ENCODE data around the gene YJU2.
"Not testable (repeated sequence)": the region's sequence is repeated elsewhere in the genome, so short reads cannot be mapped to it uniquely, and the experiment has no call there.

Gene YJU2

DNA sequence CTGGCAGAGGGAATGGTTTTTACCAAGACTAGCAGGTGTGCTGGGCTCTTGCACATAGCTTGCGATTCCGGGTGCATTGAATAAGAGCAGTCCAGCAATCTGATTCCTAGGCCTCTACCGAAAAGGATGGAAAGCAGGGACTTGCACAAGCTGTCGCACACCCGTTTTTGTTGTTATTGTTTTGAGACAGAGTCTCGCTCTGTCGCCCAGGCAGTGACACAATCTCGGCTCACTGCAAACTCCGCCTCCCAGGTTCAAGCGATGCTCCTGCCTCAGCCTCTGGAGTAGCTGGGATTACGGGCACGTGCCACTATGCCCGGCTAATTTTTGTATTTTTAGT, 12.0 kb upstream of the YJU2 start:
- Histone ChIP-seq H3K4me3 (ENCODE audit: low read length) (no peak overlapping the region), H3K27ac (ENCODE audit: low read depth, low read length) (no peak overlapping the region), H3F3A (ENCODE audit: control insufficient read depth, insufficient read depth) (no peaks in the 10 kb centered on the region), H3K9me3 (ENCODE audit: control insufficient read depth, insufficient read depth, low read length) (no peaks in the 10 kb centered on the region), H3K36me3 (ENCODE audit: control insufficient read depth, low read length) (no peaks in the 10 kb centered on the region), H4K20me1 (ENCODE audit: control insufficient read depth, insufficient read depth, low read depth, low read length) (no peaks in the 10 kb centered on the region), H3K4me1 (ENCODE audit: control insufficient read depth, low read length) (no peaks in the 10 kb centered on the region; the same call in 1 of the 2 replicates), H3K27me3 (ENCODE audit: control insufficient read depth, low read length) (peaks cover 11% of the 10 kb centered on the region), H3K4me2 (ENCODE audit: low read length) (no peak overlapping the region), H3K79me2 (ENCODE audit: control insufficient read depth, low read length) (no peaks in the 10 kb centered on the region), H3K9me2 (replicated peaks; ENCODE audit: control insufficient read depth, low read length) (no peaks in the 10 kb centered on the region)
- no peak for TF ChIP-seq EZH2phosphoT487 (IDR thresholded peaks at IDR 0.05; ENCODE audit: borderline replicate concordance, low read length)
- TF ChIP-seq, protein P1, sequence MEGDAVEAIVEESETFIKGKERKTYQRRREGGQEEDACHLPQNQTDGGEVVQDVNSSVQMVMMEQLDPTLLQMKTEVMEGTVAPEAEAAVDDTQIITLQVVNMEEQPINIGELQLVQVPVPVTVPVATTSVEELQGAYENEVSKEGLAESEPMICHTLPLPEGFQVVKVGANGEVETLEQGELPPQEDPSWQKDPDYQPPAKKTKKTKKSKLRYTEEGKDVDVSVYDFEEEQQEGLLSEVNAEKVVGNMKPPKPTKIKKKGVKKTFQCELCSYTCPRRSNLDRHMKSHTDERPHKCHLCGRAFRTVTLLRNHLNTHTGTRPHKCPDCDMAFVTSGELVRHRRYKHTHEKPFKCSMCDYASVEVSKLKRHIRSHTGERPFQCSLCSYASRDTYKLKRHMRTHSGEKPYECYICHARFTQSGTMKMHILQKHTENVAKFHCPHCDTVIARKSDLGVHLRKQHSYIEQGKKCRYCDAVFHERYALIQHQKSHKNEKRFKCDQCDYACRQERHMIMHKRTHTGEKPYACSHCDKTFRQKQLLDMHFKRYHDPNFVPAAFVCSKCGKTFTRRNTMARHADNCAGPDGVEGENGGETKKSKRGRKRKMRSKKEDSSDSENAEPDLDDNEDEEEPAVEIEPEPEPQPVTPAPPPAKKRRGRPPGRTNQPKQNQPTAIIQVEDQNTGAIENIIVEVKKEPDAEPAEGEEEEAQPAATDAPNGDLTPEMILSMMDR (IDR thresholded peaks at IDR 0.05; ENCODE audit: low read depth, low read length, poor library complexity, severe bottlenecking): no peak

DNA sequence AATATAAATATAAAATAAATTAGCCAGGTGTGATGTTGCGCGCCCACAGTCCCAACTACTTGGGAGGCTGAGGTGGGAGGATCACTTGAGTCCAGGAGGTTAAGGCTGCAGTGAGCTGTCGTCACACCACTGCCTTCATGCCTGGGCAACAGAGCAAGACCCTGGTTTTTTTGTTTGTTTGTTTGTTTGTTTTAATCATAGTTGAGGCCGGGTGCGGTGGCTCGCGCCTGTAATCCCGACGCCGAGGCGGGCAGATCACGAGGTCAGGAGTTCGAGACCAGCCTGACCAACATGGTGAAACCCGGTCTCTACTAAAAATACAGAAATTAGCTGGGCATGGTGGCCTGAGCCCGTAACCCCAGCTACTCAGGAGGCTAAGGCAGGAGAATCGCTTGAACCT, 9.4 kb upstream of the YJU2 start:
- not testable (repeated sequence) for H3K79me2 ChIP-seq (ENCODE audit: control insufficient read depth, low read length); H3K4me2 ChIP-seq (ENCODE audit: low read length)

DNA sequence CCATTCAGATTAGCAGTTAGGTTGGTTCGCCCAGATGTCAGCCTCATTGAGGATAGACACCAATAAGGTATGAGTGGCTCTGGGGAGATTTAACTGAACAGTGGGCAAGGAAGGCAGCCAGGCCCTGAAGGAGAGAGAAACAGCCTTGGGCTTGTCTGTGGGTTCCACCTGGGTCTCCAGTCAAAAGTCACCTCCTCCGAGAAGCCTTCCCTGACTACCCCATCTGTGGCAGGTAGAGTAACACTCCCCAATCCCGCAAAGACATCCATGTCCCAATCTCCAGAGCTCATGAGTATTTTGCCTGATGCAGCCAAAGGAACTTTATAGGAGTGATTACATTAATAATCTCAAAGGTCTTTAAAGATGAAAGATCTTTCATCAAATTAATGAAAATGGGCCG, 8.0 kb upstream of the YJU2 start:
- Histone ChIP-seq H3K4me2 (ENCODE audit: low read length) (no peak overlapping the region), H3K4me3 (ENCODE audit: low read length) (no peak overlapping the region), H3K79me2 (ENCODE audit: control insufficient read depth, low read length) (no peaks in the 10 kb centered on the region), H3K36me3 (ENCODE audit: control insufficient read depth, low read length) (no peaks in the 10 kb centered on the region), H3K4me1 (ENCODE audit: control insufficient read depth, low read length) (peaks cover 21% of the 10 kb centered on the region), H3K27ac (ENCODE audit: low read depth, low read length) (no peak overlapping the region), H4K20me1 (ENCODE audit: control insufficient read depth, insufficient read depth, low read depth, low read length) (no peaks in the 10 kb centered on the region), H3K27me3 (ENCODE audit: control insufficient read depth, low read length) (no peaks in the 10 kb centered on the region), H3K9me3 (ENCODE audit: control insufficient read depth, insufficient read depth, low read length) (no peaks in the 10 kb centered on the region), H3F3A (ENCODE audit: control insufficient read depth, insufficient read depth) (peaks cover 5% of the 10 kb centered on the region; the same call in 1 of the 2 replicates), H3K9me2 (replicated peaks; ENCODE audit: control insufficient read depth, low read length) (no peaks in the 10 kb centered on the region)
- TF ChIP-seq, protein P1 (IDR thresholded peaks at IDR 0.05; ENCODE audit: low read depth, low read length, poor library complexity, severe bottlenecking): no peak
- TF ChIP-seq EZH2phosphoT487 (IDR thresholded peaks at IDR 0.05; ENCODE audit: borderline replicate concordance, low read length): no peak

More for the DNA sequence above, 9.4 kb upstream of the YJU2 start:
- not testable (repeated sequence) for H4K20me1 ChIP-seq (ENCODE audit: control insufficient read depth, insufficient read depth, low read depth, low read length); H3K9me3 ChIP-seq (ENCODE audit: control insufficient read depth, insufficient read depth, low read length); H3K27ac ChIP-seq (ENCODE audit: low read depth, low read length); H3F3A ChIP-seq (ENCODE audit: control insufficient read depth, insufficient read depth); H3K27me3 ChIP-seq (ENCODE audit: control insufficient read depth, low read length); H3K36me3 ChIP-seq (ENCODE audit: control insufficient read depth, low read length); H3K9me2 ChIP-seq (replicated peaks; ENCODE audit: control insufficient read depth, low read length); H3K4me3 ChIP-seq (ENCODE audit: low read length)
- H3K4me1 ChIP-seq (ENCODE audit: control insufficient read depth, low read length): peaks cover 12% of the 10 kb centered on the region

- Histone ChIP-seq H3K36me3 (ENCODE audit: control insufficient read depth, low read length) (no peaks in the 10 kb centered on the region), H3K27me3 (ENCODE audit: control insufficient read depth, low read length) (no peaks in the 10 kb centered on the region), H3K9me2 (replicated peaks; ENCODE audit: control insufficient read depth, low read length) (no peaks in the 10 kb centered on the region), H3K27ac (ENCODE audit: low read depth, low read length) (peak overlapping the region; percentile 55), H3K4me2 (ENCODE audit: low read length) (peak overlapping the region; percentile 56), H3K4me3 (ENCODE audit: low read length) (peak overlapping the region; percentile 35), H3K9me3 (ENCODE audit: control insufficient read depth, insufficient read depth, low read length) (no peaks in the 10 kb centered on the region), H3K79me2 (ENCODE audit: control insufficient read depth, low read length) (no peaks in the 10 kb centered on the region), H4K20me1 (ENCODE audit: control insufficient read depth, insufficient read depth, low read depth, low read length) (no peaks in the 10 kb centered on the region), H3F3A (ENCODE audit: control insufficient read depth, insufficient read depth) (peaks cover 5% of the 10 kb centered on the region; the same call in 1 of the 2 replicates), H3K4me1 (ENCODE audit: control insufficient read depth, low read length) (peaks cover 31% of the 10 kb centered on the region)
- no peak for TF ChIP-seq EZH2phosphoT487 (IDR thresholded peaks at IDR 0.05; ENCODE audit: borderline replicate concordance, low read length)
- TF ChIP-seq, protein P1 (IDR thresholded peaks at IDR 0.05; ENCODE audit: low read depth, low read length, poor library complexity, severe bottlenecking): no peak
Measured at GRCh38 chr19:4241824-4242430, 5.0 kb upstream of the YJU2 start.

GRCh38 chr19:4245938-4246337, 942 bp upstream of the YJU2 start:
- not testable (repeated sequence) for H3K27me3 ChIP-seq (ENCODE audit: control insufficient read depth, low read length); H3K9me2 ChIP-seq (replicated peaks; ENCODE audit: control insufficient read depth, low read length); H4K20me1 ChIP-seq (ENCODE audit: control insufficient read depth, insufficient read depth, low read depth, low read length); H3K9me3 ChIP-seq (ENCODE audit: control insufficient read depth, insufficient read depth, low read length); H3F3A ChIP-seq (ENCODE audit: control insufficient read depth, insufficient read depth)
- Histone ChIP-seq H3K79me2 (ENCODE audit: control insufficient read depth, low read length) (peaks cover 25% of the 10 kb centered on the region), H3K36me3 (ENCODE audit: control insufficient read depth, low read length) (peaks cover 28% of the 10 kb centered on the region), H3K4me1 (ENCODE audit: control insufficient read depth, low read length) (peaks cover 40% of the 10 kb centered on the region), H3K27ac (ENCODE audit: low read depth, low read length) (peak overlapping the region; percentile 84), H3K4me2 (ENCODE audit: low read length) (peak overlapping the region; percentile 83), H3K4me3 (ENCODE audit: low read length) (peak overlapping the region; percentile 88)

Measured in DOHH2 (cell line).